KMS-11 (cell line): Measurements from ENCODE around the gene GPR171.
"Not testable (repeated sequence)": the region's sequence is repeated elsewhere in the genome, so short reads cannot be mapped to it uniquely, and the experiment has no call there.

ENCODE experiments used
- H2AFZ ChIP-seq: fragments of 200-600 bp; sonication (generic); 2 replicates; pipeline ENCODE4 v1.6.1; 2016; ENCODE audit warnings: antibody characterized with exemption, mixed run types, low read depth
- H3K27ac ChIP-seq: fragments of 200-600 bp; sonication (generic); 2 replicates; pipeline ENCODE4 v1.6.1; 2016; ENCODE audit warnings: mild to moderate bottlenecking, mixed run types
- H3K27me3 ChIP-seq: fragments of 200-600 bp; sonication (generic); 2 replicates; pipeline ENCODE4 v1.6.1; 2017; ENCODE audit warnings: mild to moderate bottlenecking, low read depth, mixed run types, moderate library complexity; ENCODE audit not compliant: insufficient read depth
- H3K36me3 ChIP-seq: fragments of 200-600 bp; sonication (generic); 2 replicates; pipeline ENCODE4 v1.6.1; 2017; ENCODE audit warnings: mild to moderate bottlenecking, mixed run types; ENCODE audit not compliant: insufficient read depth
- H3K4me1 ChIP-seq: fragments of 200-600 bp; sonication (generic); 2 replicates; pipeline ENCODE4 v1.6.1; 2016; ENCODE audit warnings: mild to moderate bottlenecking, low read depth, mixed run types; ENCODE audit not compliant: poor library complexity, severe bottlenecking
- H3K4me2 ChIP-seq: fragments of 200-600 bp; sonication (generic); 2 replicates; pipeline ENCODE4 v1.7.0; 2016; ENCODE audit warnings: mild to moderate bottlenecking, mixed run types
- H3K4me3 ChIP-seq: fragments of 200-600 bp; sonication (generic); IDR thresholded peaks from 2 replicates; pipeline ENCODE4 v1.6.1; 2017; ENCODE audit warnings: low read depth, low read length, mixed read lengths; ENCODE audit not compliant: insufficient read depth
- H3K79me2 ChIP-seq: fragments of 200-600 bp; sonication (generic); 2 replicates; pipeline ENCODE4 v1.6.1; 2016; ENCODE audit warnings: low read depth, mixed run types; ENCODE audit not compliant: insufficient read depth
- H3K9ac ChIP-seq: fragments of 200-600 bp; sonication (generic); 2 replicates; pipeline ENCODE4 v1.6.1; 2016; ENCODE audit warnings: mild to moderate bottlenecking, mixed run types
- H4K20me1 ChIP-seq: fragments of 200-600 bp; sonication (generic); 2 replicates; pipeline ENCODE4 v1.6.1; 2016; ENCODE audit warnings: mild to moderate bottlenecking, mixed run types; ENCODE audit not compliant: insufficient read depth
- TF ChIP-seq, protein P1 (sequence below): fragments of 200-600 bp; sonication (generic); conservative IDR thresholded peaks from 2 replicates; pipeline ENCODE4 v1.6.1; 2017; ENCODE audit warnings: low read depth, mild to moderate bottlenecking, antibody characterized with exemption, low read length, moderate library complexity, mixed read lengths

GPR171 gene, protein sequence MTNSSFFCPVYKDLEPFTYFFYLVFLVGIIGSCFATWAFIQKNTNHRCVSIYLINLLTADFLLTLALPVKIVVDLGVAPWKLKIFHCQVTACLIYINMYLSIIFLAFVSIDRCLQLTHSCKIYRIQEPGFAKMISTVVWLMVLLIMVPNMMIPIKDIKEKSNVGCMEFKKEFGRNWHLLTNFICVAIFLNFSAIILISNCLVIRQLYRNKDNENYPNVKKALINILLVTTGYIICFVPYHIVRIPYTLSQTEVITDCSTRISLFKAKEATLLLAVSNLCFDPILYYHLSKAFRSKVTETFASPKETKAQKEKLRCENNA

DNA sequence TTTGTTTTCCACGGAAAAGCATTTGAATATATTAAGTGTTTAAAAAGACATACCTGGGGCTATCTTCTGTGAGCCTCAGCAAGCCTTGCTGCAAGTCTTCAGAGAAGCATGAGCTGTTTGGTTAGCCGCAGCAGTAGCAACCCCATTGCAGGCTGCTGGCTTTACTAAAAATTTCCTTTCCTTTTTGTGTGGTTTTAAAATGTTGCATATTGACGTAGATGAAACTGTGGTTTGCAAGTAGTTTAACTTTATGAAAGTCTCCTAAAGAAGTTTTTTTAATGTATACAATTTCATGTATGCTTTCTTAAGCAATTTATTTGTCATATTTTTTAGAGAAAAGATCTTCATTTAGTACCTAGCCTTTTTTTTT lies at the start of gene GPR171:
TSS of gene GPR171 (minus strand) at position 166 of the 370 bp plus-strand sequence. CDS start 3,830 bp downstream, outside the sequence.
- no peaks in the 10 kb centered on the region for H4K20me1 ChIP-seq
- peak within 1 kb of the TSS; percentile 70 for H3K4me2 ChIP-seq
- H3K36me3 ChIP-seq: no peaks in the 10 kb centered on the region
- H3K27ac ChIP-seq: peak within 1 kb of the TSS; percentile 41
- TF ChIP-seq, protein P1, sequence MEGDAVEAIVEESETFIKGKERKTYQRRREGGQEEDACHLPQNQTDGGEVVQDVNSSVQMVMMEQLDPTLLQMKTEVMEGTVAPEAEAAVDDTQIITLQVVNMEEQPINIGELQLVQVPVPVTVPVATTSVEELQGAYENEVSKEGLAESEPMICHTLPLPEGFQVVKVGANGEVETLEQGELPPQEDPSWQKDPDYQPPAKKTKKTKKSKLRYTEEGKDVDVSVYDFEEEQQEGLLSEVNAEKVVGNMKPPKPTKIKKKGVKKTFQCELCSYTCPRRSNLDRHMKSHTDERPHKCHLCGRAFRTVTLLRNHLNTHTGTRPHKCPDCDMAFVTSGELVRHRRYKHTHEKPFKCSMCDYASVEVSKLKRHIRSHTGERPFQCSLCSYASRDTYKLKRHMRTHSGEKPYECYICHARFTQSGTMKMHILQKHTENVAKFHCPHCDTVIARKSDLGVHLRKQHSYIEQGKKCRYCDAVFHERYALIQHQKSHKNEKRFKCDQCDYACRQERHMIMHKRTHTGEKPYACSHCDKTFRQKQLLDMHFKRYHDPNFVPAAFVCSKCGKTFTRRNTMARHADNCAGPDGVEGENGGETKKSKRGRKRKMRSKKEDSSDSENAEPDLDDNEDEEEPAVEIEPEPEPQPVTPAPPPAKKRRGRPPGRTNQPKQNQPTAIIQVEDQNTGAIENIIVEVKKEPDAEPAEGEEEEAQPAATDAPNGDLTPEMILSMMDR: no peak
- H3K4me1 ChIP-seq: peaks cover 60% of the 10 kb centered on the region
- no peaks in the 10 kb centered on the region for H3K79me2 ChIP-seq
- H3K4me3 ChIP-seq: peak within 1 kb of the TSS; percentile 44
- no peaks in the 10 kb centered on the region for H3K27me3 ChIP-seq
- H2AFZ ChIP-seq: no peak within 1 kb of the TSS
- H3K9ac ChIP-seq: no peak within 1 kb of the TSS

DNA sequence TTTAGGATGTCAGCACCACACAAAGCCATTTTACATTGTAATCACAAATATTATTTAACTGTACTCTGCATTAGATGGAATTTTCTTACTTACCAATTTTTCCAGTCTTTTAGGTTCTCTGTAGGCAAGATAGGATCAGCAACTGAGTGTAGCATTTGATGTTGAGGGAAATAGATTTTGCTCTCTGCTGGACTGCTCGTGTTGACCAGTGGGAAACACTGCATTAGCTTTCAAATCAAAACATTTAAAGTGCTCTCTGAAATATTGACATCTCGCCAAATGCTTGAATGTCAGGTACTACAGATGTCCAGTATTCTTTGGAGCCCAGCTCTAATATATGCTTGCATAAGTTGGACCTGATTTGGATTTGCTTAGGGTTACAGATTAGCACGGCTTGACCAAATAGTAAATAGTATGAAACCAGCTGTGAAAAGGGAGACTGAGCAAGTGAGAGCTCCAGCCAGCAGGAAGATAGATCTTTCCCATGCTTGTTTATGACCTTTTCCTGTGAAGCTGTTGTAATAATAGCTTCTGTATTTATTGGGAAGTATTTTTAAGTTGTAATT lies 45.8 kb upstream of the GPR171 start:
- Histone ChIP-seq H3K4me3 (no peak overlapping the region), H3K27ac (no peak overlapping the region), H3K4me2 (no peak overlapping the region), H3K9ac (no peak overlapping the region), H3K36me3 (no peaks in the 10 kb centered on the region), H2AFZ (no peak overlapping the region), H3K4me1 (no peaks in the 10 kb centered on the region), H3K27me3 (no peaks in the 10 kb centered on the region), H4K20me1 (no peaks in the 10 kb centered on the region), H3K79me2 (no peaks in the 10 kb centered on the region)
- TF ChIP-seq, protein P1: no peak

DNA sequence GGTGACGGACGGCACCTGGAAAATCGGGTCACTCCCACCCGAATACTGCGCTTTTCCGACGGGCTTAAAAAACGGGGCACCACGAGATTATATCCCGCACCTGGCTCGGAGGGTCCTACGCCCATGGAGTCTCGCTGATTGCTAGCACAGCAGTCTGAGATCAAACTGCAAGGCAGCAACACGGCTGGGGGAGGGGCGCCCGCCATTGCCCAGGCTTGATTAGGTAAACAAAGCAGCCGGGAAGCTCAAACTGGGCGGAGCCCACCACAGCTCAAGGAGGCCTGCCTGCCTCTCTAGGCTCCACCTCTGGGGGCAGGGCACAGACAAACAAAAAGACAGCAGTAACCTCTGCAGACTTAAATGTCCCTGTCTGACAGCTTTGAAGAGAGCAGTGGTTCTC lies 39.0 kb upstream of the GPR171 start:
- H3K27ac ChIP-seq, H3K36me3 ChIP-seq, H2AFZ ChIP-seq, H3K79me2 ChIP-seq, H4K20me1 ChIP-seq, H3K4me3 ChIP-seq, H3K4me2 ChIP-seq, H3K9ac ChIP-seq, H3K27me3 ChIP-seq, H3K4me1 ChIP-seq: not testable (repeated sequence)

DNA sequence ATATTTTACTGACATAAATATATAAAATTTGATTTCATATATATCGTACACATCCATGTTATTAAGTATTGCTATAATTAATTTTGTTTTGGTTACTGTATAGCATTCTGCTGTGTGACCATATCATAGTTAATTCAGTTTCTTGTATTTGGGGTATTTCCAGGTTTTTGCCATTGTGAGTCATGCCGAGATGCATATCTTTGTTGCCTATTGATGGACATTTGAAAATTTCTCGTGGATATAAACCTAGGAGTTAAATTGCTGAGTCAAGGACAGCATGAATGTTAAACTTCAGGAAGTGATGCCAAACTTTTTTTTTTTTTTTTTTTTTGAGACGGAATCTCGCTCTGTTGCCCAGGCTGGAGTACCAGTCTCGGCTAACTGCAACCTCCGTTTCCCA lies 33.7 kb upstream of the GPR171 start:
- Histone ChIP-seq H3K4me3 (no peak overlapping the region), H3K9ac (no peak overlapping the region), H2AFZ (no peak overlapping the region), H4K20me1 (no peaks in the 10 kb centered on the region), H3K27me3 (no peaks in the 10 kb centered on the region), H3K27ac (no peak overlapping the region), H3K4me1 (no peaks in the 10 kb centered on the region), H3K79me2 (no peaks in the 10 kb centered on the region), H3K4me2 (no peak overlapping the region), H3K36me3 (no peaks in the 10 kb centered on the region)
- TF ChIP-seq, protein P1: no peak

DNA sequence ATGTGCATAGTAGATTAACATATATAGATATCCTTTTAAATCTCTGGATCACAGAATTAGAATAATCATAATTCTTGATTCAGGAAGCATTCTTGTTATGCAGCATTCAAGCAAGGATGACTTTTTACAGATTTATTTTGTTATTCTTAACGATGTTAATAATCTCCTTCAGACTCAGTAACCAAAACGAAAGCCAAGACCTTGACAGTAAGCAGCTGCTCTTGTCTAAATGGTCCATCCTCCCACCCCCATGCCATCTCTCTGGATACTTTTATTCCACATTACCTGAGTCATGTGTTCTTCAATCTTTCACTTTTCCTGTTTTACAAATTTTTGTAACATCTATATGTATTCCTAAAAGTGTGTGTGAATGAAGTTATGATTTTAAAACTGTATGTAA lies 33.3 kb upstream of the GPR171 start:
- Histone ChIP-seq H3K79me2 (no peaks in the 10 kb centered on the region), H3K4me1 (no peaks in the 10 kb centered on the region), H3K27ac (no peak overlapping the region), H3K4me3 (no peak overlapping the region), H3K27me3 (no peaks in the 10 kb centered on the region), H2AFZ (no peak overlapping the region), H3K4me2 (no peak overlapping the region), H4K20me1 (no peaks in the 10 kb centered on the region), H3K9ac (no peak overlapping the region), H3K36me3 (no peaks in the 10 kb centered on the region)
- TF ChIP-seq, protein P1: no peak
